ENCODE measurements around the gene GIN1. TPM values are rescaled to one million over a fixed set of nuclear protein-coding genes. Genes with fewer than 3 reads are reported as not detected.
"Not testable (repeated sequence)": the region's sequence is repeated elsewhere in the genome, so short reads cannot be mapped to it uniquely, and the experiment has no call there.

Gene GIN1
- total RNA-seq, 2 experiments from 2014 or later = 8.2 to 8.9 TPM

DNA sequence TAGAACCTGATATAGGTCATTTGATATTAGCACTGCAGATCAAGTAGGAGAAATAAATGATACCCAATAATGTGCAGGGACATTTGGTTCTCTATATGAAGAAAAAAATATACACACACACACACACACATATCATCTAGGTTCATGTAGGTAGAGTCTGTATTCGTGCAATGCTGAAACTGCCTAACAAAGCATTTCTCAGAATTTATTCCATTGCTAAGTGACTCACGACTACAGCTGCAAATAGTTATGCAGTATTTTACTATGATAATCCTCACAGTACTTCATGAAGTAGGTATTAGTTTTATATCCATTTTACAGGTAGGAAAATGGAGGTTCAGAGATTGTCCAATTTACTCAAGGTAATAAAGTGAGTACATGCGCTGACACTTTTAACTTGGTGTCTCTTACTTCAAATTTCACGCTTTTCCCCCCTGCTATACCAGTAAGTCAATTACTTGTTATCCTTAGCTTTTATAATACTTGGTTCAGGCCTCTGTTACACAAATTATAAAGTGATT lies 2.4 kb downstream of the GIN1 start:
- CTCF ChIA-PET = no interaction called here
- POLR2A ChIA-PET = no interaction called here

DNA sequence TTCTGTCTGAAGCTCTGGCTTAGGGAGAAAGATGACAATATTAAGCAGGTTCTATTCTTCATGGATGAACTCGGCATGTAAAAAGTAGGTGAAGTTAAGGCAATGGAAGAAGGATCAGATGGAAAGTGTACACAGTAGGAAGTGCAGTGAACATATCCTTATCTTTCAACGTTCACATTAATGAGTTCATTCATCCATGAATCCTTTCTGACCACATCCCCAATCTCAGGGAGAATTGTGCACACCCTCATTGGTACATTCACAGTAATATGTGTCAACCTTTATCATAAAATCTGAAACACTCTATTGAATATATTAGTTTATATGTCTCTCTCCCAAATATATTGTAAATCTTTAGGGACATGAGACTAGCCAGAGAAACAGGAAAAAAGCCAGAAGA lies 5.5 kb downstream of the GIN1 start:
- POLR2A ChIA-PET = no interaction called here
- CTCF ChIA-PET = no interaction called here

DNA sequence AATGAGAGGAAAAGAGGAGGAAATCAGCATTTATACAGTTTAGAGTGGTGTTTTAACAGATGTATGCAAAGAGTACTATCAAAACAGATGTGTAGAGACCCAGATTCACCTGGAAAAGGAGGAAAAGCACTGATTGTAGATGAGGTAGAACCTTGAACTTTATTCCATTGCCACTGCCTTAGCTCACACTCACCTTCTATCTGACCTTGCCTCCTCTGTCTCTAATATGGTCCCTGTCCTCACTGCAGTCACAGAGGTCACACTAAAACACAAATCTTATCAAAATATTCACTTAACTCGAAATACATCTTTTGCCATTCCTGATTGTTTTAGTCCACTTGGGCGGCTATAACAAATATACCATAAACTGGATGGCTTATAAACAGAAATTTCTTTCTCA lies 7.0 kb downstream of the GIN1 start:
- CTCF ChIA-PET = no interaction called here
- POLR2A ChIA-PET = no interaction called here

DNA sequence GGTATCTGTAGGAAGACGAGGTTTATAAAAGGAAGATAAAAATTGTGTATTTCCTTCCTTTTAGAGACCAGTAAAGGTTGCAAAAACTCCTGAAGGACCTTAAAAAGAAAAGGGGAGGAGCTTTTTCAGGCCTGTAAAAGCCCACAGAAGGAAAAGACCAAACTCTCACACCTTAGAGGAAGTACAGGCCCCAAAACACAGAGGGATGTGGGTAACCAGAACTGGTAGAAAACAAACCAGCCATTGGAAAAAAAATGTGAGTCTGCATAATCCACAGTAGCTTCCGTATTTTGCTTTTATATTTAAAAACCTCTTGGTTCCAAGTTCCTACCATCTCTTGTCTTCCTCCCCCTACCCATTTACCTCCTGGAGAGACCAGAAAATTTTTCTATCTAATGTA lies 8.5 kb downstream of the GIN1 start:
- ChIA-PET CTCF (no interaction called here), POLR2A (no interaction called here)

DNA sequence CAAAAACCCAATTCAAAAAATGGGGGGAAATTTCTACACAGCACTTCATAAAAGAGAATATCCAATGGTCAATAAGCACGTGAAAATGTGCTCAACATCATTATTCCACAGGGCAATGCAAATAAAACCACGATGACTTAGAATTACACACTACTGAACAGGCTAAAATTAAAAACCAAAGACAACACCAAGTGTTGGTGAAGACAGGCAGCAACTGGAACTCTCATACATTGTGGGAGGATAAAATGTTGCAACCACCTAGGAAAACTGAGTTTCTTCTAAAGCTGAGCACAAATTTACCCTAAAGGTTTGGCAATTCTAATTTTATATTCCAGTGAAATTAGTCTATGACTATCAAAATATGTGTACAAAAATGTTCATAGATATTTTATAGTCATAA lies 9.5 kb downstream of the GIN1 start:
- POLR2A ChIA-PET = no interaction called here

DNA sequence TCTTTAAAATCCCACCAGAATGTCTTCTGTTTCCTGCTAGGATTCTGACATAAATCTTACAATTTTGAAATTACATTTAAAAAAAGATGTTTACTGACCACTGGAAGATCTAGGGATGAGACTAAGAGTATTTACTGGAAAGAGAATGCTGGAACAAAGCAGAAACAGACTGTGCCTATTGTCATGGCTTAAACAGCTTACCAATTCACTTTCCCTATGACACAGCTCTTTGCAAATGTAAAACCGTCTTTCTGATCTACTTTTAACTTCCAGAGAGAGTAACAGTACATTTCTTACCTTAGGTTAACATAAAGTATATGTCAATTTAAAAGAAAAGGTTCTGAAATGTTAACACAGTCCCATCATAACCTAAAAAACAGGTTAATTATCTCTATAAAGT lies 10.7 kb downstream of the GIN1 start:
- ChIA-PET CTCF (no interaction called here), POLR2A (no interaction called here)

More for the DNA sequence above, 9.5 kb downstream of the GIN1 start:
- CTCF ChIA-PET = no interaction called here

DNA sequence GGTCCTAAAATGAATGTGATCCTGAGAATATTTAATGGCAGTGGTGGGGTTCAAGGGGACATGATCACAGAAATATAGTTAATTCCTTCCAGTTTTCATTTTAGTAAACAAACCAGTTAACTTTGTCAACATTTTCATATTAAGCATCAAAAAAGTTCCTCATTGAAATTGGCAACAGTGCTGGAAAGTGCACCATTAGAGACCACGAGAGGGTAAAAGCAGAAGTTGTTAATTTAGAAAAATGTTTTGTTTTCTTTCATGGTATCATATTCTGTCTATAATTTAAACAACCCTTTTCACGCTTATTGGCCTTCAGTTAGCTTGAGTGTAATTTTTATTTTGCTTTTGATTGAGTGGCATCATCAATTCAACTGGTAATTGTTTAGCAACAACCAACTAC lies 11.9 kb downstream of the GIN1 start:
- POLR2A ChIA-PET = no interaction called here
- CTCF ChIA-PET = no interaction called here

DNA sequence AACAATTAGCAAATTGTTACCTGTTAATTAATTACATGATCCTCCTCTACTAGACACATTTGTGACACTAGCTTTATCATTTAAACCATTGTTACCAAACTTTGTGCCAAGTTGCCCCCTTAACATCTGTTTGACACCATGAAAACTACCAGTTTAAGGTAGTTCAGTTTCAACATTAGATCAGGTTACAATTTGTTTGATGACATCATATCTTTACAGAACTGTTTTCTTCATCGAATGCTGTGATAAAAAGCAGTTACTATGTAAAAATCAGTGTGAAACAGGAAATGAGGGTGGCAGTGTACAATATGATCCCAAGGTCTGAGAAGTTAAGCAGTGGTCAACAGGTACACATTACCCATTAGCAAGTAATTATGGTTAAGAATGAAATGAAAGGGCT lies 17.7 kb downstream of the GIN1 start:
- ChIA-PET CTCF (interaction anchor here (0.6 kb wide), 1 partner anchor 37 kb away, joined by 3 read pairs; no protein-coding TSS in a partner anchor), POLR2A (no interaction called here)

DNA sequence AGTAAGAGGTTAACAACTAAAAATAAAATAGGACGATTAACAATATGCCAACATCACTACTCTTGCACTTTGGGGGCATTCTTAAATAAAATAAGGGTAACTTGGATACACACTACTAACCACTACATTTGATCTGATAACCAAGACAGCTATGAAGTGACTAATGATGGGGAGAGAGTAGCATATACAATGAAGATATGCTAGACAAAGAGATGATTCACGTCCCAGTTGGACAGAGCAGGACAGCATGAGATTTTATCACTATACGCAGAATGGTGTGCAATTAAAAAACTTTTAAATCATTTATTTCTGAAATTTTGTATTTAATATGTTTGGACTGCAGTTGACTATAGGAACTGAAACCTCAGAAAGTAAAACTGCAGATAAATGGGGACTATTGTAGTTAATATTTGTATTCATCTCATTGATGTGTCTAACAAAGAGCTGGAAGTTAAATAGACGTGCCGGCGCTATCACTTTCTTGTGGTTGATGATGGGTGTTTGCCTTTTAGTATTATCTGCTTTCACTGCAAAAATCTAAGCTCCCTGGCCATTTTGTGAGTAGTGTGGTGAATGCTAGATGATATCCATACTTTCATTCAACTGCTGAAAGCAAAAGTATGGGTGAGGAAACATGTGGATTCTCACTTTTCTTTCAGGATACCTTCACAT lies 18.7 kb downstream of the GIN1 start:
- POLR2A ChIA-PET = no interaction called here
- CTCF ChIA-PET = no interaction called here

DNA sequence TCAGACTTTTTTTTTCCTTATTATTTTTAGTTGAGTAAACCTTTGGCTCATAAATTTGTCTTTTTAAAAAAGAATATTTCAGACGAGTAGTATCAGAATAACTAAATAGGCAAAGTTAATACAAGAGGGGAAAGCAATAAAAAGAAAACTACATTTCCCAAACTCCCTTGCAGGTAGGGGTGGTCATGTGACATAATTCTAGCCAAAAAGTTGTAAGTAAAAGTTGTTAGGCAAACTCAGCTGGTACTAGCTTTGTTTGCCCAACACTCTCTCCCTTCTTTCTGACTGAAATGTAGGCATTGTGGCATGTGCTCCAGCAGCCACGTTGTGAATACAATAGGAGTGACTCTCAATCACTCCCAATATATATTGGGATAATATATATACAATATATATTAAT lies 20.9 kb downstream of the GIN1 start:
- CTCF ChIA-PET = no interaction called here
- POLR2A ChIA-PET = no interaction called here

DNA sequence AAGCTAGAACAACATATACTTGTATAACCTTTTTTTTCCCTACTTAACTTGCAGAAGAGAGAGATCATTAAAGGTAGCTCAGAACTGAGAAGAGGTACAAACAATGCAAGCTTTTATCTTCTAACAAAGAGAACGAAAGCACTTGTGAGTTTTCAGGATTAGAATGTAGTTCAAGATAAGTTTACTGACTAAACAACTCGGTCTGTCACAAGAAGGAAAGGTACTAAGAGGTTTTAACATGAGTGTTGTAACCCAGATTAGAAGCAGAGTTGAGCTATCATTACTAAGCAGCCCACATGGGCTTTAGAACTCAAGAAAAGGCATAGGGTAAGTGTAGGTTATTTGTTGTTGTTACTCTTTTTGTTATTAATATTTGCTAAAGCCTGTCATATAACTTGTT lies 25.2 kb downstream of the GIN1 start:
- ChIA-PET CTCF (no interaction called here), POLR2A (no interaction called here)

DNA sequence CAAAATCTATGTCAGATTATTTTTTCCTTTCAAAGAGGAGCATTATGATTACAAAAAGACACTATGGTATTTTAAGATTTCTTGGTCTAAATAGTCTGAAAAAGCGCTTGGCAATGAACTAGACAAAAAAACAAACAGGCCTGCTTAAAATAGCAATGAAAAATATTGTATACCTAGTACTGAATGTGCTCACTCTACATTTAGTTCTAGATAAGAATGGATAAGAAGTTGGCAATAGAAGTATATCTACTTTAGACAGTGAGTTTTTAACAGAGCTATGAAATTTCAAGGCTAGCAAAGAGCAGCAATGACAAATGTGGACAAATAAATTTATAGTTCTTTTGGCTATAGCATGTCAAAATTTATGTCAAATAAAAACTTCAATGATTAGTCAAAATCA lies 26.2 kb downstream of the GIN1 start:
- CTCF ChIA-PET = no interaction called here

DNA sequence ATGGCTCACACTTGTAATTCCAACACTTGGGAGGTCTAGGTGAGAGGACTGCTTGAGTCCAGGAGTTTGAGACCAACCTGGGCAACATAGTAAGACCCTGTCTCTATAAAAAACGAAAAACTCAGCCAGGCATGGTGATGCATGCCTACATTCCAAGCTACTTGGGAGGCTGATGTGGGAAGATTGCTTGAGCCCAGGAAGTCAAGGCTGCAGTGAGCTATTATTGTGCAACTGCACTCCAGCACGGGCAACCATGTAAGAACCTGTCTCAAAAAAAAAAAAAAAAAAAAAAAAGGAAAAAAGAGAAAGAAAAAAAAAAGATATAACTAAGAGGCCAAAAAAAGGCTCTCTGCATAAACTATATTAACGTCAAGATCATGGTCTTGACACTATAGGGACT lies 27.3 kb downstream of the GIN1 start:
- ChIA-PET POLR2A (no interaction called here), CTCF (no interaction called here)

More for the DNA sequence above, 26.2 kb downstream of the GIN1 start:
- POLR2A ChIA-PET = no interaction called here

DNA sequence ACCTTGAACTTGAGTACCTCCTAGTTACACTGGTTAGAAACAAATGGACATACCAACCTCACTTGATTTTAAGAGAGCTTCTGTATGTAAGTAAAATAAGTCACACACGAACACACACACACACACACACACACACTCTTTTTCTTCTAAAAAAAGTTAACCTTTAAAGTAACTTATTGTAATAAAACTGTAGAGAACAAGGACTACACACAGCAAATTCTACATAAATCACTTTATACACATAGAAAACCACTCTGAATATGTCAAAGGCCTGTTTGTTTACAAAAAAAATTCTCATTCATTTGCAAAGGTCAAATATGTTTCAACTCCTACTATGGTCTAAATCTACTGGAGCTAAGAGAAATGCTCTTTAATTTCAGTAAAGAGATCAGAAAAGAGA lies 29.1 kb downstream of the GIN1 start:
- POLR2A ChIA-PET = no interaction called here
- CTCF ChIA-PET = no interaction called here

DNA sequence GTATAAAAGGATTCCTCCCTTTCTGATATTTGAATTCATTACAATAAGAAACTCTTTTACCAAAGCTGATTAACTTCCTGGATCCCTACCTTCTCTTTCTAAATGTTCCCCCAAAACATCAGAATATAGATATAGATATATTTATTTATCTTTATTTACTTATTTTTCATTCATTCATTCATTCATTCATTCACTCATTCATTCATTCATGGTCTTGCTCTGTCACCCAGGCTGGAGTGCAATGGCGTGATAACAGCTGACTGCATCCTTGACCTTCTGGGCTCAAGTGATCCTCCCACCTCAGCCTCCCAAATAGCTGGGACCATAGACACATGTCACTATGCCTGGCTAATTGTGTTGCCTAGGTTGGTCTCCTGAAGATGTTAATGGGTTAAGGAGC lies 30.7 kb downstream of the GIN1 start:
- CTCF ChIA-PET = interaction anchor here (0.6 kb wide), 1 partner anchor 63 kb away, joined by 3 read pairs; no protein-coding TSS in a partner anchor
- POLR2A ChIA-PET = no interaction called here

DNA sequence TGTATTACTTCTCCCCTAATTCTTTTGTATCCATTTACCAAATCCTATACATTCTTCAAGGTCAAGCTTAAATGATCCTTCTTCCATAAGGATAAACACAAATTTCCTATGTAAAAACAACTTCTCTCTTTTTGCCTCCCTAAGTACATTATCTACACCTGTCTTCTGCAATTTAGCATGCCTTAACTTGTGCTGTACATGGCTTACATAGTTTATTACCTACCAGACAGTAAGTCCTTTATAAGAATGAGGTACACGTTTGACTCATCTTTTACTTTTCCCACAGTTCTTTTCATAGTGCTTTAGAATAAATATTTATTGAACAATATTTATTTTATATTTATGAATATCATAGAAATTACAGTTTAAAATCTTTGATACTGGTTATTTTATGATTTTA lies 33.4 kb downstream of the GIN1 start:
- ChIA-PET CTCF (no interaction called here), POLR2A (no interaction called here)

DNA sequence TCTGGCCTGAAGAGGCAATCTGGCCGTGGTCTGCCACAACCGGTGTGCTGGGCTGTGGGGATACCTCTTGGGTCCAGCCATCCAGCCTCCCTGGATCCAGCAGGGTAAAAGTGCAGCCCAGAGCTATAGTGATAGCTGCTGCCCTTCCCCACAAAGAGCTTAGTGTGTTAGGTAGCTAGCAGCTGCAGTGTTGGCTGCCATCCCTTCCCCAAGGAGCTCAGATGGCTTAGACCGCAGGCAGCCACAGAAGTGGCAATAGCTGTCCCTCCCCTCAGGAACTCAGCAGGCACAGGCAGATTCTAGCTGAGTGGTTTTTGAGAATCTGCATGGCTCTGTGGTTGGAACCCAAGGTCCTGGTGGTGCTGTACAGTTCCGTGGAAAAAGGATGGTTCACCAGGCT lies 40.1 kb downstream of the GIN1 start:
- CTCF ChIA-PET = no interaction called here
- POLR2A ChIA-PET = no interaction called here

DNA sequence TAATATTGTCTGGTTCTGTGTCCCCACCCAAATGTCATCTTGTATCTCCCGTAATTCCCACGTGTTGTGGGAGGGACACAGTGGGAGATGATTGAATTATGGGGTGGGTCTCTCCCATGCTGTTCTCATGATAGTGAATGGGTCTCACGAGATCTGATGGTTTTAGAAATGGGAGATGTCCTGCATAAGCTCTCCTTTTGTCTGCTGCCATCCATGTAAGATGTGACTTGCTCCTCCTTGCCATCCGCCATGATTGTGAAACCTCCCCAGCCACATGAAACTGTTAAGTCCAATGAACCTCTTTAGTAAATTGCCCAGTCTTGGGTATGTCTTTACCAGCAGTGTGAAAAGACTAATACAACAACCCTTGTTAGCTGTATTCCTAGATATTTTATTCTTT lies 44.5 kb downstream of the GIN1 start:
- POLR2A ChIA-PET = no interaction called here
- CTCF ChIA-PET = no interaction called here

DNA sequence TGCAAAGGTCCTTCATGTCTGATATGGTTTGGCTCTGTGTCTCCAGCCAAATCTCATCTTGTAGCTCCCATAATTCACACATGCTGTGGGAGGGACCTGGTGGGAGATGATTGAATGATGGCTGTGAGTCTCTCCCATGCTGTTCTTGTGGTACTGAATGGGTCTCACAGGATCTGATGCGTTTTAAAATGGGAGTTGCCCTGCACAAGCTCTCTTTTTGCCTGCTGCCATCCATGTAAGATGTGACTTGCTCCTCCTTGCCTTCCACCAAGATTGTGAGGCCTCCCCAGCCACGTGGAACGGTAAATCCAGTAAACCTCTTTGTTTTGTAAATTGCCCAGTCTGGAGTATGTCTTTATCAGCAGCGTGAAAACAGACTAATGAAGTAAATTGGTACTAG lies 46.4 kb downstream of the GIN1 start:
- CTCF ChIA-PET = interaction anchor here (0.6 kb wide), 1 partner anchor 18 kb away, joined by 3 read pairs; no protein-coding TSS in a partner anchor
- POLR2A ChIA-PET = not testable (repeated sequence)

DNA sequence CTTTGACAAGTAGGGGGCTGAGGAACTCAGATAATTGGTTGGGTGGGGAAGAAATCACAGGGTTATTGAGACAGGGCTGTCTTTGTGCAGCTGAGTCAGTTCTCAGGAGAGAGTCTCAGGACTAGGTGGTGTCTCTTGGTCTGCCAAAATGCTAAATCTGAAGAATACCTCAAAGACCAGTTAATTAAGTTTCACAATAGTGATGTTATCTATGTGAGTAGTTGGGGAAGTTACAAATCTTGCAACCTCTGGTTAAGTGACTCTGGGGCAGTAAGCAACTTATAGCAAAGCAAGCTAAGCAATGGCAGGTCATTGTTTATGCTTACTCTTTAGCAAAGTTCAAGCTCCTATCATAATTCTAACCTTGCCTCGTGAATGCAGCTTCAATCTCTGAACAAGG lies 53.6 kb downstream of the GIN1 start:
- ChIA-PET CTCF (no interaction called here), POLR2A (no interaction called here)

DNA sequence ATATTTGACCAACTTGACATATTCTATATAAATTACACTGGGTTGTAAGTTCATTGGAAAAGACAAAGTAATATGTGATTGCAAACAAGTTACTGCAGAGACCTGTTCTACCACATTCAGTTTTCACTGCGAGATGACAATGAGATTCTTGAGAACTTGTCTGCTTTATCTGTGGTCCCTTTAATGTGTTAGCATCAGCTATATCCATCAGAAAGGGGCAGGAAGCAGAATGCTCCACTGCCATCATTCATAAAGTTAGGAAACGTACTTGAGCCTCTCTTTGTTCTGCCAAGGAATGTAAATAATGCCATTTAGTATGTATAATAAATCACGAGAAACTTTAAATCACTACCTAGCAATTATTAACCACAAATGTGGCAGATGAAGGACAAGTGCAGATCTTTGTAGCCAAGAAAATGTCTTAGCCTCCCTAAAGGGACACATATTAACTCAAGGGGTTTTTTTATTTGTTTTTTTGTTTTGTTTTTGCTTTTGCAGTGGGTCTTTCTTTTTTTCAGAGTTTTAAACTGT lies 59.4 kb downstream of the GIN1 start:
- ChIA-PET POLR2A (no interaction called here), CTCF (no interaction called here)

DNA sequence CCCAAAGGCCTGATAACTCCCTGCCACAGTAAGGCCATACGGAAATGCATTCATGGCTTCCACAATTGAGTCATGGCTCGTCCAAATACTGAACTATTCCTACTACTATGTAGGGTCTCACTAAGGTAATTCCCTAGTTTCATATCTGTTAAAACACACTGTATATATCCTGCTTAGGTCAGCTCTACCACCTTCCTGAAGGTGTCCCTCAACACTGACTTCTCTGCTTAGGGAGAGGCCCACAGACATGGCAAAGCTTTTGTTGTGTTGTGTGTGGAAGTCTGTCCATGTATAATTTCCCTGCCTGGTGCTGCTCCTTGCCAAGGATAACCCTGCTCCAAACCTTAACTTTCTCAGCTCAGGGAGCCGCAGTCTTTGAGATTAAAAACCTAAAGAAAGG lies 60.4 kb downstream of the GIN1 start:
- CTCF ChIA-PET = interaction anchor here (0.6 kb wide), 1 partner anchor 1468 kb away, joined by 5 read pairs; no protein-coding TSS in a partner anchor
- POLR2A ChIA-PET = no interaction called here
